IMR-90 (cell line): ENCODE data around the gene OVCA2. TPM values are rescaled to one million over a fixed set of nuclear protein-coding genes. Genes with fewer than 3 reads are reported as not detected.
A peak's percentile ranks its signal among the peaks of the same experiment; 100 is the strongest.

ENCODE experiments used
- ATAC-seq: fragments of 200-7000 bp; cut with Tn5 transposase; 2 replicates; pipeline ENCODE4 v1.9.1; 2020; ENCODE audit warnings: low read depth, mild to moderate bottlenecking, moderate library complexity
- BruUV-seq: library from RNA; stranded (reverse); fragments of 400-500 nt; replicated peaks from 2 replicates; lab custom pipeline; 2021; lab: Mats Ljungman, UMichigan
- CTCF ChIA-PET: fragments of 300-600 bp; formaldehyde crosslinking; extraction: SDS; loops from one replicate; lab custom pipeline; 2021; ENCODE audit warnings: antibody characterized with exemption; lab: Yijun Ruan, JAX
- POLR2A ChIA-PET: fragments of 300-600 bp; sonication (Branson Sonifier 250); formaldehyde crosslinking; loops from one replicate; lab custom pipeline; 2022; ENCODE audit warnings: antibody characterized with exemption; ENCODE audit not compliant: unreplicated experiment; lab: Charles Lee
- DNase-seq: peaks from one replicate; pipeline ENCODE4 v3.0.0; 2013
- H2AFZ ChIP-seq: replicated peaks from 2 replicates; pipeline ENCODE3; 2013; ENCODE audit warnings: low read length, mild to moderate bottlenecking; ENCODE audit not compliant: poor library complexity
- H2AK5ac ChIP-seq: 2 replicates; pipeline ENCODE4 v1.6.1; 2013; ENCODE audit warnings: low read depth, low read length, inconsistent platforms
- H2AK9ac ChIP-seq: replicated peaks from 2 replicates; pipeline ENCODE3; 2013; ENCODE audit warnings: mild to moderate bottlenecking, low read depth, low read length, moderate library complexity; ENCODE audit not compliant: poor library complexity
- H2BK120ac ChIP-seq: 2 replicates; pipeline ENCODE4 v1.6.1; 2013; ENCODE audit warnings: low read depth, low read length, inconsistent platforms
- H2BK15ac ChIP-seq: 3 replicates; pipeline ENCODE4 v1.6.1; 2013; ENCODE audit warnings: low read depth, low read length, inconsistent platforms
- H2BK20ac ChIP-seq: 2 replicates; pipeline ENCODE4 v1.6.1; 2013; ENCODE audit warnings: low read depth, mild to moderate bottlenecking, inconsistent platforms, low read length, moderate library complexity
- H2BK5ac ChIP-seq: 2 replicates; pipeline ENCODE4 v1.6.1; 2013; ENCODE audit warnings: mild to moderate bottlenecking, low read depth, low read length, inconsistent platforms; ENCODE audit not compliant: poor library complexity, severe bottlenecking
- H3K14ac ChIP-seq: replicated peaks from 2 replicates; pipeline ENCODE4 v1.6.1; 2013; ENCODE audit warnings: low read depth, low read length, inconsistent platforms
- H3K18ac ChIP-seq: 2 replicates; pipeline ENCODE4 v1.6.1; 2013; ENCODE audit warnings: low read depth, low read length, control low read depth
- H3K23ac ChIP-seq: 2 replicates; pipeline ENCODE4 v1.6.1; 2013; ENCODE audit warnings: low read depth, low read length, inconsistent platforms
- H3K27ac ChIP-seq: 2 replicates; pipeline ENCODE4 v1.5.1; 2013; ENCODE audit warnings: mild to moderate bottlenecking, control low read depth, low read length; ENCODE audit not compliant: insufficient read depth
- H3K27me3 ChIP-seq: 2 replicates; pipeline ENCODE4 v1.6.1; 2013; ENCODE audit warnings: low read length; ENCODE audit not compliant: control insufficient read depth, insufficient read depth
- H3K36me3 ChIP-seq: 2 replicates; pipeline ENCODE4 v1.6.1; 2013; ENCODE audit warnings: low read length, mixed read lengths; ENCODE audit not compliant: control insufficient read depth, insufficient read depth
- H3K4ac ChIP-seq: 2 replicates; pipeline ENCODE4 v1.6.1; 2013; ENCODE audit warnings: low read depth, low read length, inconsistent platforms
- H3K4me1 ChIP-seq: 2 replicates; pipeline ENCODE4 v1.6.1; 2013; ENCODE audit warnings: low read length, mixed read lengths; ENCODE audit not compliant: control insufficient read depth, insufficient read depth
- H3K4me2 ChIP-seq: 2 replicates; pipeline ENCODE4 v1.6.1; 2013; ENCODE audit warnings: low read depth, mild to moderate bottlenecking, control low read depth, low read length, moderate library complexity
- H3K4me3 ChIP-seq: 2 replicates; pipeline ENCODE4 v1.5.1; 2013; ENCODE audit warnings: low read depth, mild to moderate bottlenecking, control low read depth, low read length, moderate library complexity; ENCODE audit not compliant: insufficient read depth
- H3K56ac ChIP-seq: 2 replicates; pipeline ENCODE4 v1.6.1; 2013; ENCODE audit warnings: low read length, inconsistent platforms; ENCODE audit not compliant: insufficient read depth; ENCODE audit errors: extremely low read depth
- H3K79me1 ChIP-seq, 2 experiments: 2 replicates each; pipeline ENCODE4 v1.6.1; 2013; ENCODE audit warnings: low read length in 2 of 2, inconsistent platforms in 1 of 2, low read depth in 1 of 2
- H3K9ac ChIP-seq: 2 replicates; pipeline ENCODE4 v1.6.1; 2013; ENCODE audit warnings: low read depth, low read length, control low read depth
- H3K9me1 ChIP-seq: 2 replicates; pipeline ENCODE4 v1.6.1; 2013; ENCODE audit warnings: low read length, inconsistent platforms; ENCODE audit not compliant: insufficient read depth
- H3K9me3 ChIP-seq: 2 replicates; pipeline ENCODE4 v1.6.1; 2013; ENCODE audit warnings: low read length; ENCODE audit not compliant: control insufficient read depth, insufficient read depth
- H4K20me1 ChIP-seq: 2 replicates; pipeline ENCODE4 v1.6.1; 2013; ENCODE audit warnings: low read length, inconsistent platforms; ENCODE audit not compliant: insufficient read depth
- H4K5ac ChIP-seq: 2 replicates; pipeline ENCODE4 v1.6.1; 2013; ENCODE audit warnings: mild to moderate bottlenecking, low read depth, low read length, control low read depth
- H4K8ac ChIP-seq, 2 experiments: 2 replicates each; pipeline ENCODE4 v1.6.1; 2013; ENCODE audit warnings: low read depth in 2 of 2, low read length in 2 of 2, control low read depth in 1 of 2, inconsistent platforms in 1 of 2
- H4K91ac ChIP-seq: 2 replicates; pipeline ENCODE4 v1.6.1; 2013; ENCODE audit warnings: low read depth, low read length, inconsistent platforms; ENCODE audit not compliant: insufficient read depth
- BHLHE40 ChIP-seq: fragments of 150-350 bp; IDR thresholded peaks from 2 replicates; pipeline ENCODE4 v1.6.1; 2016; ENCODE audit warnings: mild to moderate bottlenecking, low read depth, low read length
- CEBPB ChIP-seq: IDR thresholded peaks from 2 replicates; pipeline ENCODE4 v1.6.1; 2012; ENCODE audit warnings: low read depth, low read length, improper control_type of control experiment
- CHD1 ChIP-seq: IDR thresholded peaks from 2 replicates; pipeline ENCODE4 v1.6.1; 2012; ENCODE audit warnings: low read depth, low read length, improper control_type of control experiment
- CTCF ChIP-seq: conservative IDR thresholded peaks from 2 replicates; pipeline ENCODE4 v1.5.1; 2012; ENCODE audit warnings: mild to moderate bottlenecking, low read depth, low read length, improper control_type of control experiment
- ELK1 ChIP-seq: fragments of 150-350 bp; IDR thresholded peaks from 2 replicates; pipeline ENCODE4 v1.6.1; 2016; ENCODE audit warnings: low read depth, mild to moderate bottlenecking, low read length, moderate library complexity, borderline replicate concordance
- MAFK ChIP-seq: IDR thresholded peaks from 2 replicates; pipeline ENCODE4 v1.6.1; 2012; ENCODE audit warnings: low read depth, low read length, improper control_type of control experiment
- MAZ ChIP-seq: IDR thresholded peaks from 2 replicates; pipeline ENCODE4 v1.6.1; 2012; ENCODE audit warnings: low read depth, mild to moderate bottlenecking, low read length, improper control_type of control experiment, moderate library complexity, borderline replicate concordance
- MXI1 ChIP-seq: IDR thresholded peaks from 2 replicates; pipeline ENCODE4 v1.6.1; 2012; ENCODE audit warnings: low read depth, mild to moderate bottlenecking, low read length, moderate library complexity, borderline replicate concordance
- RAD21 ChIP-seq: IDR thresholded peaks from 2 replicates; pipeline ENCODE4 v1.6.1; 2012; ENCODE audit warnings: low read length, improper control_type of control experiment
- RFX5 ChIP-seq: IDR thresholded peaks from 2 replicates; pipeline ENCODE4 v1.8.0; 2012; ENCODE audit warnings: low read depth, mild to moderate bottlenecking, low read length, moderate library complexity
- SMC3 ChIP-seq: fragments of 150-350 bp; IDR thresholded peaks from 2 replicates; pipeline ENCODE4 v1.6.1; 2016; ENCODE audit warnings: low read depth, mild to moderate bottlenecking, antibody characterized with exemption, low read length, moderate library complexity
- USF2 ChIP-seq: fragments of 150-350 bp; IDR thresholded peaks from 2 replicates; pipeline ENCODE4 v1.6.1; 2017; ENCODE audit warnings: mild to moderate bottlenecking, antibody characterized with exemption, low read length, low read depth
- WGBS, 2 experiments: methylation state at CpG; one replicate each; pipeline versions ENCODE4 v1.1.5 to v1.1.7; 2013; ENCODE audit warnings: missing lambda C conversion rate in 2 of 2; ENCODE audit not compliant: insufficient read length in 1 of 2; ENCODE audit errors: extremely low coverage in 2 of 2; 5-methylcytosine and 5-hydroxymethylcytosine counted together
- dilution Hi-C: fragments of 300-500 bp; cut with HindIII; formaldehyde crosslinking; loops from one replicate; pipeline ENCODE4 v1.14.3; 2018; ENCODE audit warnings: low sequenced_read_pairs; ENCODE audit not compliant: unreplicated experiment
- in situ Hi-C: fragments of 300-500 bp; cut with MboI; formaldehyde crosslinking; loops from 3 replicates; pipeline ENCODE4 v1.14.3; 2019; ENCODE audit warnings: low sequenced_read_pairs, inconsistent platforms, mixed read lengths
- intact Hi-C: fragments of 100-400 bp; cut with micrococcal nuclease; formaldehyde crosslinking; loops from 2 replicates; pipeline ENCODE4 v1.10.0; 2022
- polyA plus RNA-seq, 3 experiments: library from polyadenylated mRNA; depleted of rRNA; stranded (reverse); fragments of >200 nt; gene quantifications; 2 replicates each; pipeline ENCODE4 v1.2.3, GENCODE V29; 2012; ENCODE audit warnings: low replicate concordance in 1 of 3
- total RNA-seq: library from RNA; depleted of rRNA; stranded (reverse); fragments of >200 nt; gene quantifications from 2 replicates; pipeline ENCODE4 v1.2.3, GENCODE V29; 2012

OVCA2 gene
- total and polyA plus RNA-seq, 2 of the 4 experiments (the other 2 are of a cell fraction) = 38.7 to 46.9 TPM

GRCh38 chr17:2053380-2054261 is 11.8 kb downstream of the OVCA2 start:
- H2BK5ac ChIP-seq = no peak overlapping the region
- intact Hi-C loops (loop anchor here (5.0 kb wide), 2 partner anchors 284 to 299 kb away; partner anchors contain the start of genes SGSM2 and TSR1), dilution Hi-C loops (no loop called here), in situ Hi-C loops (no loop called here)
- no peak overlapping the region for H3K56ac ChIP-seq
- peaks cover 0 to 18% of the 10 kb centered on the region in 2 experiments; a peak in 2 of 4 replicates for H3K79me1 ChIP-seq
- H3K4me2 ChIP-seq = peak overlapping the region; percentile 78
- ChIA-PET POLR2A (no interaction called here), CTCF (interaction anchor here (0.6 to 1.6 kb wide), 7 partner anchors 37 to 283 kb away, joined by 3 to 6 read pairs (median 3); partner anchors contain the start of gene TSR1)
- peaks cover 18% of the 10 kb centered on the region for H3K4me1 ChIP-seq
- H3K27ac ChIP-seq = peak overlapping the region; percentile 54
- peak overlapping the region; percentile 73; the same call in 1 of the 2 replicates for H2AK5ac ChIP-seq
- peak overlapping the region; percentile 32; the same call in 1 of the 2 replicates for H2BK120ac ChIP-seq
- WGBS, 2 experiments = 4% methylated on average over 18 of the region's 84 CpGs; no CpG with 5 or more reads in 1 of the 2 experiments
- ATAC-seq (peak; percentile 1), DNase-seq (peak; percentile 67)
- H3K36me3 ChIP-seq = peaks cover 17% of the 10 kb centered on the region
- peak overlapping the region; percentile 54 for H3K9ac ChIP-seq
- H3K9me1 ChIP-seq = no peaks in the 10 kb centered on the region
- no peak overlapping the region; the same call in 1 of the 2 replicates for H3K18ac ChIP-seq
- peak overlapping the region; percentile 80; the same call in 1 of the 3 replicates for H2BK15ac ChIP-seq
- H4K91ac ChIP-seq = no peak overlapping the region
- BruUV-seq = no TSS peak
- peak overlapping the region; percentile 63 for H3K4ac ChIP-seq
- no peak overlapping the region for H4K5ac ChIP-seq
- H3K14ac ChIP-seq = no peak overlapping the region
- peak overlapping the region; percentile 35 for H3K4me3 ChIP-seq
- peak overlapping the region; percentile 99 for H2AK9ac ChIP-seq
- H4K20me1 ChIP-seq = peaks cover 30% of the 10 kb centered on the region
- H4K8ac ChIP-seq = peak overlapping the region in 1 of 2 experiments; percentile 37; a peak in 2 of 4 replicates
- H3K9me3 ChIP-seq = no peaks in the 10 kb centered on the region
- peak overlapping the region; percentile 86 for H3K23ac ChIP-seq
- no peaks in the 10 kb centered on the region for H3K27me3 ChIP-seq
- peak overlapping the region; percentile 82; the same call in 1 of the 2 replicates for H2BK20ac ChIP-seq
- H2AFZ ChIP-seq = peak overlapping the region; percentile 89
- TF ChIP-seq CEBPB (no peak), CHD1 (0 out of 2 replicates have a peak, but pooled peaks have one; percentile 7), CTCF (peak; percentile 69), RAD21 (peak; percentile 67), SMC3 (peak; percentile 45), MAFK (no peak), BHLHE40 (no peak), ELK1 (no peak), RFX5 (0 out of 2 replicates have a peak, but pooled peaks have one; percentile 26), MXI1 (peak; percentile 29; the same call in 1 of the 2 replicates), USF2 (no peak), MAZ (peak; percentile 91; the same call in 1 of the 2 replicates)
